ENCODE data around the gene PADI1.

Gene PADI1

GRCh38 chr1:17168091-17168876 is 36.6 kb upstream of the PADI1 start:
- no peak for DNase-seq (ENCODE audit: low read depth, low spot score)
- TF ChIP-seq YY1 (IDR thresholded peaks at IDR 0.05; ENCODE audit: insufficient read depth, insufficient read length) (no peak), ZNF274 (IDR thresholded peaks at IDR 0.05; ENCODE audit: low read depth, low read length) (no peak), SUZ12 (IDR thresholded peaks at IDR 0.05; ENCODE audit: extremely low read depth, insufficient read depth, insufficient read length) (no peak)
- Histone ChIP-seq H3K4me1 (ENCODE audit: insufficient read depth, insufficient read length) (peaks cover 13% of the 10 kb centered on the region), H3K9me3 (ENCODE audit: insufficient read depth, low read length) (no peaks in the 10 kb centered on the region), H3K9ac (ENCODE audit: insufficient read length, low read depth) (no peak overlapping the region), H3K36me3 (ENCODE audit: insufficient read depth, insufficient read length, low read length) (no peaks in the 10 kb centered on the region), H3K4me3 (ENCODE audit: insufficient read length, low read depth) (no peak overlapping the region), H3K27me3 (ENCODE audit: insufficient read depth, insufficient read length) (peaks cover 16% of the 10 kb centered on the region)

GRCh38 chr1:17170571-17170970 is 34.4 kb upstream of the PADI1 start:
- no peak for TF ChIP-seq YY1 (IDR thresholded peaks at IDR 0.05; ENCODE audit: insufficient read depth, insufficient read length)
- TF ChIP-seq ZNF274 (IDR thresholded peaks at IDR 0.05; ENCODE audit: low read depth, low read length) = no peak
- no peak for TF ChIP-seq SUZ12 (IDR thresholded peaks at IDR 0.05; ENCODE audit: extremely low read depth, insufficient read depth, insufficient read length)
- DNase-seq (ENCODE audit: low read depth, low spot score) = no peak
- no peak overlapping the region for H3K9ac ChIP-seq (ENCODE audit: insufficient read length, low read depth)
- peaks cover 9% of the 10 kb centered on the region for H3K27me3 ChIP-seq (ENCODE audit: insufficient read depth, insufficient read length)
- no peak overlapping the region for H3K4me3 ChIP-seq (ENCODE audit: insufficient read length, low read depth)
- H3K4me1 ChIP-seq (ENCODE audit: insufficient read depth, insufficient read length) = peaks cover 13% of the 10 kb centered on the region
- no peaks in the 10 kb centered on the region for H3K9me3 ChIP-seq (ENCODE audit: insufficient read depth, low read length)
- no peaks in the 10 kb centered on the region for H3K36me3 ChIP-seq (ENCODE audit: insufficient read depth, insufficient read length, low read length)

GRCh38 chr1:17173217-17173616 is 31.7 kb upstream of the PADI1 start:
- Histone ChIP-seq H3K4me3 (ENCODE audit: insufficient read length, low read depth) (no peak overlapping the region), H3K9ac (ENCODE audit: insufficient read length, low read depth) (no peak overlapping the region), H3K27me3 (ENCODE audit: insufficient read depth, insufficient read length) (no peaks in the 10 kb centered on the region), H3K36me3 (ENCODE audit: insufficient read depth, insufficient read length, low read length) (no peaks in the 10 kb centered on the region), H3K4me1 (ENCODE audit: insufficient read depth, insufficient read length) (peaks cover under 1% of the 10 kb centered on the region), H3K9me3 (ENCODE audit: insufficient read depth, low read length) (no peaks in the 10 kb centered on the region)
- DNase-seq (ENCODE audit: low read depth, low spot score) = no peak
- no peak for TF ChIP-seq SUZ12 (IDR thresholded peaks at IDR 0.05; ENCODE audit: extremely low read depth, insufficient read depth, insufficient read length)
- TF ChIP-seq YY1 (IDR thresholded peaks at IDR 0.05; ENCODE audit: insufficient read depth, insufficient read length) = no peak
- no peak for TF ChIP-seq ZNF274 (IDR thresholded peaks at IDR 0.05; ENCODE audit: low read depth, low read length)

- H3K4me1 ChIP-seq (ENCODE audit: insufficient read depth, insufficient read length) = no peaks in the 10 kb centered on the region
- no peak overlapping the region for H3K9ac ChIP-seq (ENCODE audit: insufficient read length, low read depth)
- H3K36me3 ChIP-seq (ENCODE audit: insufficient read depth, insufficient read length, low read length) = no peaks in the 10 kb centered on the region
- no peak overlapping the region for H3K4me3 ChIP-seq (ENCODE audit: insufficient read length, low read depth)
- no peaks in the 10 kb centered on the region for H3K27me3 ChIP-seq (ENCODE audit: insufficient read depth, insufficient read length)
- no peak for TF ChIP-seq SUZ12 (IDR thresholded peaks at IDR 0.05; ENCODE audit: extremely low read depth, insufficient read depth, insufficient read length)
- TF ChIP-seq YY1 (IDR thresholded peaks at IDR 0.05; ENCODE audit: insufficient read depth, insufficient read length) = no peak
- TF ChIP-seq ZNF274 (IDR thresholded peaks at IDR 0.05; ENCODE audit: low read depth, low read length) = no peak
- H3K9me3 ChIP-seq (ENCODE audit: insufficient read depth, low read length) = no peaks in the 10 kb centered on the region
- DNase-seq (ENCODE audit: low read depth, low spot score) = no peak
Observed at GRCh38 chr1:17176306-17177061, 28.4 kb upstream of the PADI1 start.

- H3K9me3 ChIP-seq (ENCODE audit: insufficient read depth, low read length) = no peaks in the 10 kb centered on the region
- H3K4me3 ChIP-seq (ENCODE audit: insufficient read length, low read depth) = no peak overlapping the region
- no peak for DNase-seq (ENCODE audit: low read depth, low spot score)
- H3K27me3 ChIP-seq (ENCODE audit: insufficient read depth, insufficient read length) = no peaks in the 10 kb centered on the region
- H3K36me3 ChIP-seq (ENCODE audit: insufficient read depth, insufficient read length, low read length) = no peaks in the 10 kb centered on the region
- no peaks in the 10 kb centered on the region for H3K4me1 ChIP-seq (ENCODE audit: insufficient read depth, insufficient read length)
- no peak for TF ChIP-seq YY1 (IDR thresholded peaks at IDR 0.05; ENCODE audit: insufficient read depth, insufficient read length)
- TF ChIP-seq SUZ12 (IDR thresholded peaks at IDR 0.05; ENCODE audit: extremely low read depth, insufficient read depth, insufficient read length) = no peak
- no peak for TF ChIP-seq ZNF274 (IDR thresholded peaks at IDR 0.05; ENCODE audit: low read depth, low read length)
- H3K9ac ChIP-seq (ENCODE audit: insufficient read length, low read depth) = no peak overlapping the region
Observed at GRCh38 chr1:17177651-17178050, 27.3 kb upstream of the PADI1 start.

- Histone ChIP-seq H3K9ac (ENCODE audit: insufficient read length, low read depth) (no peak overlapping the region), H3K4me3 (ENCODE audit: insufficient read length, low read depth) (no peak overlapping the region), H3K4me1 (ENCODE audit: insufficient read depth, insufficient read length) (peaks cover 7% of the 10 kb centered on the region), H3K36me3 (ENCODE audit: insufficient read depth, insufficient read length, low read length) (no peaks in the 10 kb centered on the region), H3K9me3 (ENCODE audit: insufficient read depth, low read length) (no peaks in the 10 kb centered on the region), H3K27me3 (ENCODE audit: insufficient read depth, insufficient read length) (no peaks in the 10 kb centered on the region)
- DNase-seq (ENCODE audit: low read depth, low spot score) = no peak
- TF ChIP-seq ZNF274 (IDR thresholded peaks at IDR 0.05; ENCODE audit: low read depth, low read length) (no peak), YY1 (IDR thresholded peaks at IDR 0.05; ENCODE audit: insufficient read depth, insufficient read length) (no peak), SUZ12 (IDR thresholded peaks at IDR 0.05; ENCODE audit: extremely low read depth, insufficient read depth, insufficient read length) (no peak)
Observed at GRCh38 chr1:17181781-17182464, 23.0 kb upstream of the PADI1 start.

Data from NT2/D1 (cell line).